ENCODE measurements around the gene RASSF7.

DNA sequence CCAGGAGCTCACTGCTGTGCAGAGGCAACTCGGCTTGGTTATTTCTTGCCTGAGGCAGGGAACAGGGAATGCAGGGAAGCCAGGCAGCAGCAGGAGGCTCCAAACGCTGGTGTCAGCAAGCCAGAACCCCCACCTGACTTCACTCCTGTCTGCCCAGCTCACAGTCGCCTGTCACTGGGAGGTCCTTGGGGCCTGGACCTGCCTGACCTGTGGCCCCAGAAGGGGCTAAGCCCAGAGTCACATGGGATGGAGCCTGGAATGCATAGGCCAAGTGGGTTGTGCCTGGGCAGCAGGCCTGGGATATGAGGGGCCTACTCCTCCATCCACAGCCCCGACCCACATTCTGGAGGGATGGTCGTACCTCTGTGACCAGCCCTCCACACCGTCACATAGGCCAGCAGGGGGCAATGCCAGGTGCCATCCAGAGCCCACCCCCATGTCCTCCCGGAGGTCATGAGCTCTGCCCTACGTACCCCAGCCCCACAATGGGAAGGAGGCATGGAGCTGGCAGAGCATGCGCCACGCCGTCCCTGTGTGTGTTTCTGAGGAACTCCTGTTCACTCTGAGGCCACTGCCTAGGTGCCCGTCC, 5.2 kb downstream of the RASSF7 start:
- TF ChIP-seq HDGF (IDR thresholded peaks at IDR 0.05; ENCODE audit: borderline replicate concordance) (no peak), FOXK2 (IDR thresholded peaks at IDR 0.05) (no peak), NFRKB (IDR thresholded peaks at IDR 0.05) (no peak), ZNF384 (IDR thresholded peaks at IDR 0.05) (no peak), TARDBP (IDR thresholded peaks at IDR 0.05) (no peak), FOXM1 (IDR thresholded peaks at IDR 0.05; ENCODE audit: borderline replicate concordance) (no peak), SUZ12 (IDR thresholded peaks at IDR 0.05) (no peak), SP1 (IDR thresholded peaks at IDR 0.05) (no peak), CTBP1 (IDR thresholded peaks at IDR 0.05; ENCODE audit: borderline replicate concordance) (no peak)

All from HEK293T (cell line).